GM21367 (cell line): Measurements from ENCODE around the gene DPP3.
"Not testable (repeated sequence)": the region's sequence is repeated elsewhere in the genome, so short reads cannot be mapped to it uniquely, and the experiment has no call there.

Experiments
- ATAC-seq: cut with Tn5 transposase; IDR thresholded peaks from one replicate; pipeline ENCODE4 v1.9.1; 2021; ENCODE audit not compliant: unreplicated experiment

Gene DPP3

GRCh38 chr11:66462911-66463310 lies 17.3 kb upstream of the DPP3 start:
- no peak for ATAC-seq

GRCh38 chr11:66464116-66464515 lies 16.1 kb upstream of the DPP3 start:
- not testable (repeated sequence) for ATAC-seq

- ATAC-seq, result no peak
These were observed 15.3 kb upstream of the DPP3 start for GRCh38 chr11:66464916-66465315.

GRCh38 chr11:66465373-66466224 lies 14.6 kb upstream of the DPP3 start:
- ATAC-seq, result no peak

GRCh38 chr11:66466225-66467033 lies 13.8 kb upstream of the DPP3 start, which contains the start of gene PELI3:
PELI3 (plus strand) TSS chr11:66466905; CDS start chr11:66468129, 1,224 bp downstream.
- peak; percentile 54 for ATAC-seq

DNA sequence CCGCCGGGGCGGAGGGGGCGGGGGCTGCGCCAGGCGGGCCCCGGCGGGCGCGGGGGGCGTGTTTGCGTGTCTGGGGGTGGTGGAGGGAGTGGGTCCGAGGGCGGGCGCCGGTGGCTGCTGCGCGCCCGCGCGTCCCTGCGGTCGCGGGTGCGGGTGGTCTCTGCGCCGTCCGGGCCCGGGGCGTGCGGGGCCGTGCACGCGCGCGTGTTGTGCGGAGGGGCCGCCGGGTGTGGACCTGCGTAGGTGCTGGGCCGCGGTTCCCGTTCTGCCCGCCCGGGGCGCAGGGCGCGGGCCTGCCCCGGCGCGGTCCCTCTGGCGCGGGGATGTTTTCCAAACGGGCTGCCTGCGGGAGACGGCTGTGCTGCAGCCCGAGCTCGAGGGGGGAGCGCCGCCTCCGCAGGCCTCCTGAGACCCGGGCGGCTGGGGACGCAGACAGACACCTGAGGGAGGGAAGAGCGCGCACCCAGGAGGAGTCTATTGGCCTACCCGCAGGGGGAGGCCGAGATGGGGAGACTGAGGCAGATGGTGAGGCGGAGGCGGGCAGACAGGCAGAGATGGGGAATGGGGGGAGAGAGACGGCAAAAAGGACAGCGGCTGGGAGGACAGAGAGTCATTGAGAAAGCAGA lies 13.1 kb upstream of the DPP3 start:
- ATAC-seq, result peak; percentile 26

DNA sequence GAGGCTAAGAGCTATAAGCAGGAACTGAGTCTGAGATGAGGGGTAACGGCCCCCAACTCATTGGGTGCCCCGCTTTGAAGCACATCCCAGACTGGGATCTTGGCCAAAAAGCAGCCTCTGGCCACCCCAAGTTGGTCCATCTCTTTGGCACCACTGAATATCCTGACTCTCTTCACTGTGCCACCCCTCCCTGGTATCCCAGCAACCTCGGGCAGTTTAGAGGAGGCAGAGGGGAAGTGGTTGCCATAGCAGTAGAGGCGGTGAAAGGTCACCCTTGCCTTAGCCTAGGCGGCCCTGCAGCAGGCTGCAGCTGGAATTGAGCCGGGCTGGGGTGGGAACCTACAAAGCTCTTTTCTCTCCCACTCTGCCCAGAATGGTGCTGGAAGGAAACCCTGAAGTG lies 12.5 kb upstream of the DPP3 start:
- no peak for ATAC-seq

GRCh38 chr11:66468691-66469090 lies 11.5 kb upstream of the DPP3 start:
- ATAC-seq, result no peak

GRCh38 chr11:66469441-66469840 lies 10.8 kb upstream of the DPP3 start:
- no peak for ATAC-seq

DNA sequence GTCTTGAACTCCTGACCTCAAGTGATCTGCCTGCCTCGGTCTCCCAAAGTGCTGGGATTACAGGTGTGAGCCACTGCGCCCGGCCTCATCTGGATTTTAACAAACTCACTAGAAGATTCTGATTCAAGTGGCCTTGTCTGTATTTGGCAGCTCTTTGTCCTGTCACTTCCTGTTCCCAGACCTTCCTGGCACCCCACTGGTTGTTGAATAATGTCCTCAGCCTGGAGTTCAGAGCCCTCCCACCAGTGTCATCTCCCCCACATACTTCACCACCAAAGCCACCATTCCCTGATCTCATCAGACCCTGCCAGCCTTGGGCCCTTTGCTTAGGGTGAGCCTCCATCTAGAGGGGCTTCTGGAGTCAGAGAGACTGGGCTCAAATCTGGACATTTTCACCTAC lies 10.2 kb upstream of the DPP3 start:
- ATAC-seq, result no peak

DNA sequence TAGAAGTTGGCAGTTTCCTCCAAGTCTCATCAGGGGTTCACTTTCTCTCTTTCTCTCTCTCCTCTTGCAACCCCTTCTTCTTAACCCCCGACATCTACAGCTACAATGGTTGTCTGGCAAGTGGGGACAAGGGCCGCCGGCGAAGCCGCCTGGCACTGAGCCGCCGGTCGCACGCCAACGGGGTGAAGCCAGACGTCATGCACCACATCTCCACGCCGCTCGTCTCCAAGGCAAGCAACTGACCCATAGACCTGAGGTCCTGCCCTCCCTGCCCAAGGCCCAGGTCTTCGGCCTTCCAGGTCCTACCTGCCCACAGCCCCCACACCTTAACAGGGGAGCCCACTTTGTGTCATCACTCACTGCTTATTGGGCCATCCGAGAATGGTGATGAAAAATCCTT lies 9.1 kb upstream of the DPP3 start:
- ATAC-seq, result no peak

- ATAC-seq, result no peak
These were observed 8.2 kb upstream of the DPP3 start for GRCh38 chr11:66472054-66472453.

GRCh38 chr11:66473167-66473566 lies 7.1 kb upstream of the DPP3 start:
- ATAC-seq, result no peak

DNA sequence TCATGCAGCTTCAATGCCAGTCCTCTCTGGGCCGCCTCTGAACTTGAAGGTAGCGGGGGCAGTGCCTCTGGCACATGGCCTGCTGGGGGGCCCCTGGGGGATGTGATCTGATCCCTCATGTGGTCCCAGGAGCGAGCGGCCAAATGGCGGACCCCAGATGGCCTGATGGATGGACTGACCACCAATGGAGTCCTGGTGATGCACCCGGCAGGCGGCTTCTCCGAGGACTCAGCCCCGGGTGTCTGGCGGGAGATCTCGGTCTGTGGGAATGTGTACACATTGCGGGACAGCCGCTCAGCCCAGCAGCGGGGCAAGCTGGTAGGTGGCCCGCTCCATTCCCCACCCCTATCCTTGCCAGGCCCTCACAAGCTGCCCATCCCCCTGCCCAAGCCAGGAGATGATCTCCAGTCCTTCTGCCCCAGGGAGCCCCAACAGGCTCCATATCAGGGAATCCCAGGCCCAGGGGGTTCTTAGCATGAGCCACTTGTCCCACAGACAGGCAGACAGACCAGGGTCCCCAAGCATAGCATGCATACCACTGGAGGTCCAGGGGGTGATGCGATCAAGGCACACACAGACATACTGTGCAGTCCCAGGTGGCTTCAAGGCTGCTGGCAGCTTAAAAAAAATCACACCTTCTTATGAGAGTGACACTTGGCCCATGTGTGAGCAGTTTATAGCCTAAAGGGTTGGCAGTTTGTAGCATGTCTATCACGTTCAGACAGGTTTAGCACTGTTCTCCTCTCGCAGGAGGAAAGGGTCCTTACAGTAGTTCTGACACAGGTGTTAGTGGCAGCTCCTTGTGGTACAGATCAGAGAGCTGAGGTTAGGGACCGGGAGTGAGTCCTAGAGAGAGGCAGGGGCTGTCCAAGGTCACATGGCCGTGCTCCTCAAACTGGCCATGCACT lies 6.4 kb upstream of the DPP3 start:
- no peak for ATAC-seq

- ATAC-seq, result no peak
These were observed 4.7 kb upstream of the DPP3 start for GRCh38 chr11:66475349-66476172.

DNA sequence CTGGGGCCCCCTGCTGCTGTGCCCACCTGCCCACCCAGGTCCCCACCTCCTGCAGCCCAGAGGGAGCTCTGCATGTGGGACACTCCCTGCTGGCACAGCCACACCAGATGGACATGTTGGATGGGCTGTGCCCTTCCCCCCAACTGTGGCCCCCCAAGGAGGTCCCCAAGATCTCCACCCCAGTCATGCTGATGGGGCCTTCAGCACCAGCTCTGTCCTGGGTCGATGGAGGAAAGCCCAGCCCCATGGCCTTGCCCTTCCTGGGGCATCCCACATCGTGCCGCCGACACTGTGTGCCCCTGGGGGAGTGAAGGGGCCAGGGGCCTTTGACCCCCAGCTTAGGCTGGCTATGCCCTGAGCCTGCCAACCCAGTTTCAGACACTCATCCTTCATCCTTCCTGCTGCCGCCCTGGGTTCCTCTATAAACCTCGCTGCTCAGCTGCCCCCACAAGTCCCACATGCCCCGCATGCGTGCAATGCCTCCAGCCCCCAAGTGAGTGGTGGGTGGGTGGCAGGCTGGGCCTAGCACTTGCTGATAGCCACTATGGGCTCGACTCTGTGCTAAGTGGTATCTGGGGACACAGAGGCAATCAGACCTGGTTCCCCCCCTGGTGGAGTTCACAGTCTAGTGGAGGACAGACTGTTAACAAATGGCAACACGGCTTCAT lies 3.9 kb upstream of the DPP3 start:
- no peak for ATAC-seq

DNA sequence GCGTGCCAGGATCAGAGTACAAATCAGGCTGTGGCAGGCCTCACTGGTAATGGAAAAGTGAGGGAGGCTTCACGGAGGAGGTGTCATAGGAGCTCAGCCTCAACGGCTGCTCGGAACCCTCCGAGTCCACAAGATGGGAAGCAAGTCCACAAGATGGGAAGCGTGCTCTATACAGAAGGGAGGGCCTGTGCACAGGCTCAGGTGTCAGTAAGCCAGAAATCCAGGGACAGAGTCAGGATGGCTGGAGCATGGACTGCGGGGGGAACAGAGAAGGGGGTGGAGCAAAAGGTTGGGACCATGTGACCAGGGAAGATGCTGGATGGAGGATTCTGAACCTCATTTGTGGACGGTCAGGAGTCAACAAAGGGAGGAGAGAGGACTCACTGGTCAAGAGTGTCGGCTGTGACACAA lies 3.4 kb upstream of the DPP3 start:
- ATAC-seq, result no peak

GRCh38 chr11:66477263-66478201 lies 2.7 kb upstream of the DPP3 start:
- ATAC-seq, result no peak
